Activated CD8-positive, alpha-beta memory T cell treated with anti-CD3 and anti-CD28 coated beads for 36 hours (primary cell): Measurements from ENCODE around the gene GRID2. TPM values are rescaled to one million over a fixed set of nuclear protein-coding genes. Genes with fewer than 3 reads are reported as not detected.

Source experiments
- CTCF ChIA-PET: fragments of 350-600 bp; sonication (Branson Sonifier 250); formaldehyde crosslinking; loops from one replicate; lab custom pipeline; 2021; ENCODE audit warnings: antibody characterized with exemption; lab: Charles Lee
- POLR2A ChIA-PET: fragments of 350-600 bp; sonication (Branson Sonifier 250); formaldehyde crosslinking; loops from one replicate; lab custom pipeline; 2021; ENCODE audit warnings: antibody characterized with exemption; lab: Charles Lee
- total RNA-seq, 2 experiments: library from RNA; stranded (reverse); gene quantifications; one replicate each; pipeline ENCODE4 v1.2.3, GENCODE V29; 2021

The GRID2 gene
- total RNA-seq, 2 experiments from 2014 or later: not detected

GRCh38 chr4:92646826-92647225, 343.1 kb downstream of the GRID2 start:
- CTCF ChIA-PET: no interaction called here
- POLR2A ChIA-PET: no interaction called here

GRCh38 chr4:92651536-92651935, 347.8 kb downstream of the GRID2 start:
- CTCF ChIA-PET: no interaction called here
- POLR2A ChIA-PET: no interaction called here

GRCh38 chr4:92654084-92654483, 350.3 kb downstream of the GRID2 start:
- POLR2A ChIA-PET: no interaction called here
- CTCF ChIA-PET: no interaction called here

- ChIA-PET POLR2A (no interaction called here), CTCF (no interaction called here)
These were observed 353.9 kb downstream of the GRID2 start for GRCh38 chr4:92657695-92658094.

- POLR2A ChIA-PET: no interaction called here
These were observed 354.6 kb downstream of the GRID2 start for GRCh38 chr4:92658318-92658717.

GRCh38 chr4:92677805-92678204, 374.0 kb downstream of the GRID2 start:
- CTCF ChIA-PET: no interaction called here
- POLR2A ChIA-PET: no interaction called here

More at GRCh38 chr4:92658318-92658717, 354.6 kb downstream of the GRID2 start:
- CTCF ChIA-PET: no interaction called here

- ChIA-PET CTCF (no interaction called here), POLR2A (no interaction called here)
These were observed 374.5 kb downstream of the GRID2 start for GRCh38 chr4:92678292-92678691.

GRCh38 chr4:92679149-92679548, 375.4 kb downstream of the GRID2 start:
- ChIA-PET CTCF (no interaction called here), POLR2A (no interaction called here)

- ChIA-PET CTCF (no interaction called here), POLR2A (no interaction called here)
These were observed 410.9 kb downstream of the GRID2 start for GRCh38 chr4:92714640-92715039.

- ChIA-PET POLR2A (no interaction called here), CTCF (no interaction called here)
These were observed 429.5 kb downstream of the GRID2 start for GRCh38 chr4:92733231-92733630.

GRCh38 chr4:92735025-92735665, 431.4 kb downstream of the GRID2 start:
- POLR2A ChIA-PET: no interaction called here
- CTCF ChIA-PET: no interaction called here

- POLR2A ChIA-PET: no interaction called here
- CTCF ChIA-PET: no interaction called here
These were observed 456.7 kb downstream of the GRID2 start for GRCh38 chr4:92760433-92760832.

GRCh38 chr4:92776080-92776479, 472.3 kb downstream of the GRID2 start:
- POLR2A ChIA-PET: no interaction called here
- CTCF ChIA-PET: no interaction called here

- CTCF ChIA-PET: no interaction called here
- POLR2A ChIA-PET: no interaction called here
These were observed 486.0 kb downstream of the GRID2 start for GRCh38 chr4:92789741-92790140.

GRCh38 chr4:92791871-92792440, 488.2 kb downstream of the GRID2 start:
- ChIA-PET CTCF (no interaction called here), POLR2A (no interaction called here)

GRCh38 chr4:92809381-92809780, 505.6 kb downstream of the GRID2 start:
- CTCF ChIA-PET: no interaction called here
- POLR2A ChIA-PET: no interaction called here

- ChIA-PET CTCF (no interaction called here), POLR2A (no interaction called here)
These were observed 508.9 kb downstream of the GRID2 start for GRCh38 chr4:92812652-92813051.

- ChIA-PET POLR2A (no interaction called here), CTCF (no interaction called here)
These were observed 510.9 kb downstream of the GRID2 start for GRCh38 chr4:92814677-92815076.

- CTCF ChIA-PET: no interaction called here
- POLR2A ChIA-PET: no interaction called here
These were observed 521.5 kb downstream of the GRID2 start for GRCh38 chr4:92825256-92825655.

- POLR2A ChIA-PET: no interaction called here
- CTCF ChIA-PET: no interaction called here
These were observed 522.0 kb downstream of the GRID2 start for GRCh38 chr4:92825791-92826190.

- CTCF ChIA-PET: no interaction called here
These were observed 527.0 kb downstream of the GRID2 start for GRCh38 chr4:92830771-92831170.

GRCh38 chr4:92840880-92841279, 537.1 kb downstream of the GRID2 start:
- ChIA-PET POLR2A (no interaction called here), CTCF (no interaction called here)

More at GRCh38 chr4:92830771-92831170, 527.0 kb downstream of the GRID2 start:
- POLR2A ChIA-PET: no interaction called here
